ENCODE results near the gene GPR161. TPM values are rescaled to one million over a fixed set of nuclear protein-coding genes. Genes with fewer than 3 reads are reported as not detected.

Gene GPR161
- total RNA-seq, 2 experiments from 2014 or later, result 0.15 TPM; not detected in 1

- no peak overlapping the region for H2AFZ ChIP-seq (ENCODE audit: low read length)
- no peaks in the 10 kb centered on the region for H3K4me1 ChIP-seq (ENCODE audit: insufficient read depth, low read length, poor library complexity, severe bottlenecking)
- H3K4me2 ChIP-seq (ENCODE audit: low read length), result no peak overlapping the region
- peaks cover 7% of the 10 kb centered on the region for H3K36me3 ChIP-seq (ENCODE audit: insufficient read depth, low read length)
- no peak overlapping the region for H3K4me3 ChIP-seq (ENCODE audit: low read depth, low read length, poor library complexity, severe bottlenecking)
- no peaks in the 10 kb centered on the region for H4K20me1 ChIP-seq (ENCODE audit: insufficient read depth, low read length)
- no peak for DNase-seq (ENCODE audit: low spot score)
- H3K9me2 ChIP-seq (ENCODE audit: insufficient read depth, low read length), result no peaks in the 10 kb centered on the region
- no peak overlapping the region for H3K27ac ChIP-seq (ENCODE audit: low read depth, low read length, poor library complexity, severe bottlenecking)
- no TSS peak for BruUV-seq (replicated peaks)
- no peaks in the 10 kb centered on the region for H3K79me2 ChIP-seq (ENCODE audit: insufficient read depth, low read depth, low read length)
- TF ChIP-seq CTCF (conservative IDR thresholded peaks at IDR 0.05; ENCODE audit: low read length) (no peak), EZH2phosphoT487 (IDR thresholded peaks at IDR 0.05; ENCODE audit: borderline replicate concordance, low read depth, low read length) (no peak)
- ChIA-PET CTCF (ENCODE audit: unreplicated experiment) (interaction anchor here (0.9 to 1.1 kb wide), 2 partner anchors 147 to 313 kb away, joined by 3 read pairs; no protein-coding TSS in a partner anchor), POLR2A (interaction anchor here (0.5 to 1.2 kb wide), 4 partner anchors 18 to 69 kb away, joined by 3 to 5 read pairs (median 4); no protein-coding TSS in a partner anchor)
- intact Hi-C loops (cut with micrococcal nuclease; ENCODE audit: unreplicated experiment), result loop anchor here (5.0 to 10.0 kb wide), 3 partner anchors 179 to 364 kb away; no protein-coding TSS in a partner anchor
- H3K9me3 ChIP-seq (ENCODE audit: low read length), result no peaks in the 10 kb centered on the region
Measured at GRCh38 chr1:168081373-168082007, 55.2 kb downstream of the GPR161 start.

DNA sequence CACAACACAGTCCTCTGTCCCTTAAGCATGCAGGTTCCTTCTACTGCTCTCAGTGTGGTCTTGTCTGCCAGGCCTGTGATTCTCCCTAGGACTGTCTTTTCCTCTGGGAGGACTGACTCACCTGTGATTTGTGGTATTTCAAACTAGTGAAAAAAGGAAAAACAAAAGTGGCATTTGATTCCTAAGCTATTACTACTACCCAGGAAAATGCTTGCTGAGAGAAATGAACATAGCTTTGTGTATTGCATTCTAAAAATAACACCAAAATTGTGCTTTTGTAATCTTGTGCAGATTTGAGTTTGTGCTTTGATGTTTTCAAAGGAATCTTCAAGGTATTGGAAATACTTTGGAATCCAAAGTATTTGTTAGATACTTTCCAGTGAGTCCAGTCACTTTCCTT, 57.0 kb downstream of the GPR161 start:
- H3K4me1 ChIP-seq (ENCODE audit: insufficient read depth, low read length, poor library complexity, severe bottlenecking), result no peaks in the 10 kb centered on the region
- ChIA-PET POLR2A (interaction anchor here (0.6 kb wide), 2 partner anchors 10 to 1161 kb away, joined by 3 read pairs; no protein-coding TSS in a partner anchor), CTCF (ENCODE audit: unreplicated experiment) (no interaction called here)
- no peaks in the 10 kb centered on the region for H3K9me3 ChIP-seq (ENCODE audit: low read length)
- no peak overlapping the region for H3K4me2 ChIP-seq (ENCODE audit: low read length)
- TF ChIP-seq CTCF (conservative IDR thresholded peaks at IDR 0.05; ENCODE audit: low read length), result no peak
- TF ChIP-seq EZH2phosphoT487 (IDR thresholded peaks at IDR 0.05; ENCODE audit: borderline replicate concordance, low read depth, low read length), result no peak
- peaks cover 22% of the 10 kb centered on the region for H3K36me3 ChIP-seq (ENCODE audit: insufficient read depth, low read length)
- no peaks in the 10 kb centered on the region for H4K20me1 ChIP-seq (ENCODE audit: insufficient read depth, low read length)
- H3K4me3 ChIP-seq (ENCODE audit: low read depth, low read length, poor library complexity, severe bottlenecking), result no peak overlapping the region
- no peak overlapping the region for H3K27ac ChIP-seq (ENCODE audit: low read depth, low read length, poor library complexity, severe bottlenecking)
- DNase-seq (ENCODE audit: low spot score), result no peak
- no peaks in the 10 kb centered on the region for H3K9me2 ChIP-seq (ENCODE audit: insufficient read depth, low read length)
- no TSS peak for BruUV-seq (replicated peaks)
- H3K79me2 ChIP-seq (ENCODE audit: insufficient read depth, low read depth, low read length), result no peaks in the 10 kb centered on the region
- H2AFZ ChIP-seq (ENCODE audit: low read length), result no peak overlapping the region
- intact Hi-C loops (cut with micrococcal nuclease; ENCODE audit: unreplicated experiment), result loop anchor here (5.0 to 10.0 kb wide), 3 partner anchors 177 to 362 kb away; no protein-coding TSS in a partner anchor

- intact Hi-C loops (cut with micrococcal nuclease; ENCODE audit: unreplicated experiment), result no loop called here
- Histone ChIP-seq H2AFZ (ENCODE audit: low read length) (no peak overlapping the region), H3K9me3 (ENCODE audit: low read length) (no peaks in the 10 kb centered on the region), H3K4me2 (ENCODE audit: low read length) (no peak overlapping the region), H3K79me2 (ENCODE audit: insufficient read depth, low read depth, low read length) (no peaks in the 10 kb centered on the region), H3K27ac (ENCODE audit: low read depth, low read length, poor library complexity, severe bottlenecking) (no peak overlapping the region), H3K36me3 (ENCODE audit: insufficient read depth, low read length) (peaks cover 66% of the 10 kb centered on the region), H3K4me1 (ENCODE audit: insufficient read depth, low read length, poor library complexity, severe bottlenecking) (no peaks in the 10 kb centered on the region), H3K9me2 (ENCODE audit: insufficient read depth, low read length) (no peaks in the 10 kb centered on the region), H4K20me1 (ENCODE audit: insufficient read depth, low read length) (no peaks in the 10 kb centered on the region), H3K4me3 (ENCODE audit: low read depth, low read length, poor library complexity, severe bottlenecking) (no peak overlapping the region)
- ChIA-PET POLR2A (interaction anchor here (0.6 kb wide), 1 partner anchor 11 kb away, joined by 3 read pairs; no protein-coding TSS in a partner anchor), CTCF (ENCODE audit: unreplicated experiment) (no interaction called here)
- BruUV-seq (replicated peaks), result no TSS peak
- TF ChIP-seq CTCF (conservative IDR thresholded peaks at IDR 0.05; ENCODE audit: low read length), result no peak
- TF ChIP-seq EZH2phosphoT487 (IDR thresholded peaks at IDR 0.05; ENCODE audit: borderline replicate concordance, low read depth, low read length), result no peak
- DNase-seq (ENCODE audit: low spot score), result no peak
Measured at GRCh38 chr1:168069384-168069783, 67.3 kb downstream of the GPR161 start.
